Esophagus squamous epithelium (tissue), 5 donors: ENCODE results near the gene YAE1. TPM values are rescaled to one million over a fixed set of nuclear protein-coding genes. Genes with fewer than 3 reads are reported as not detected.
A peak's percentile ranks its signal among the peaks of the same experiment; 100 is the strongest.

Experiments used
- DNase-seq: peaks from one replicate; lab custom pipeline; 2025; lab: John Stamatoyannopoulos, UW
- H3K27ac ChIP-seq, 4 donors: fragments of 200-600 bp; sonication (generic); one replicate each; pipeline ENCODE4 v1.5.1; 2016 to 2019; ENCODE audit warnings: mild to moderate bottlenecking in 1 of 4
- H3K27me3 ChIP-seq, 4 donors: fragments of 200-600 bp; sonication (generic); 1 replicate in 3 of 4; 2 replicates in 1 of 4; pipeline versions ENCODE4 v1.5.1 to v1.6.0; 2017 to 2021; ENCODE audit warnings: antibody characterized with exemption in 1 of 4
- H3K36me3 ChIP-seq, 3 donors: fragments of 200-600 bp; sonication (generic); one replicate each; pipeline ENCODE4 v1.5.1; 2016 to 2019
- H3K4me1 ChIP-seq, 3 donors: fragments of 200-600 bp; sonication (generic); one replicate each; pipeline ENCODE4 v1.5.1; 2017 to 2019
- H3K4me3 ChIP-seq, 4 donors: fragments of 200-600 bp; sonication (generic); 1 replicate in 3 of 4; 2 replicates in 1 of 4; pipeline ENCODE4 v1.5.1; 2016 to 2019; ENCODE audit warnings: mild to moderate bottlenecking in 2 of 4, moderate library complexity in 1 of 4
- H3K9me3 ChIP-seq, 3 donors: fragments of 200-600 bp; sonication (generic); one replicate each; pipeline ENCODE4 v1.5.1; 2016 to 2019
- POLR2A ChIP-seq, 4 donors: fragments of 450-650 bp; IDR thresholded peaks; one replicate each; pipeline ENCODE4 v1.6.1; 2017; ENCODE audit warnings: antibody characterized with exemption in 4 of 4, mild to moderate bottlenecking in 4 of 4, moderate library complexity in 3 of 4
- WGBS, 2 donors: methylation state at CpG; one replicate each; pipeline ENCODE4 v1.1.5; 2018; 5-methylcytosine and 5-hydroxymethylcytosine counted together
- intact Hi-C: fragments of 100-400 bp; cut with DNase I; formaldehyde crosslinking; loops from one replicate; pipeline ENCODE4 v1.15.0; 2022
- total RNA-seq, 4 donors: library from RNA; depleted of rRNA; stranded (reverse); fragments of >200 nt; gene quantifications; one replicate each; pipeline ENCODE4 v1.1.0, GENCODE V29; 2016
- TF ChIP-seq, protein P1 (sequence below), 6 experiments: fragments of 450-650 bp in 4 of 6; fragments of 200-600 bp in 2 of 6; sonication (generic) in 2 of 6; IDR thresholded peaks; one replicate each; pipeline ENCODE4 v1.5.1; 2016 to 2019; ENCODE audit warnings: antibody characterized with exemption in 6 of 6, mild to moderate bottlenecking in 4 of 6, moderate library complexity in 4 of 6
- donor health status: DM: yes; HTN: yes; CAD: no.

YAE1 gene
- total RNA-seq, 4 donors from 2014 or later, result 3.6 to 23.1 (median 14.6) TPM

DNA sequence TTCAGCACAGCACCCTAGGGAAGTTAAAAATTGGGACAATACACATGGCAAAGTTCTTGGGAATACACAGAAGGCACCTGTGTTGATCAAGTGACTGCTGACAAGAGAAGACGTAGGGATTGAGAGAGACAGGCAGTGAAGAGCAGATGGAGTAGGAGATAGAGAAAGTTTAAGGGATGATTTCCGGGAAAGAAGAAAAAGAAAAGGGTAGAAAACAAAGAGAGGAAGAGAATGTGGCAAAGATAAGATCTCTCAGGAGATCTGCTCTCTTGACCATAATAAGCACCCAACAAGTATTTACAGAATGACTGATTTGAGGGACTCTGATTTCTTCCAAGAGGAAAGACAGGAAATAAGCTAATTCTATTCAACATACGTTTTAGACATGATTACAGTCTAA, 42.1 kb downstream of the YAE1 start:
- Histone ChIP-seq H3K4me3 (no peak overlapping the region), H3K36me3 (no peaks in the 10 kb centered on the region), H3K4me1 (peaks cover 10 to 46% (median 13%) of the 10 kb centered on the region in 3 donors), H3K27me3 (peaks cover 0 to 20% (median 0%) of the 10 kb centered on the region in 4 donors), H3K27ac (peak overlapping the region in 2 of 4 donors; percentile 71 to 76), H3K9me3 (no peaks in the 10 kb centered on the region)
- TF ChIP-seq, protein P1, sequence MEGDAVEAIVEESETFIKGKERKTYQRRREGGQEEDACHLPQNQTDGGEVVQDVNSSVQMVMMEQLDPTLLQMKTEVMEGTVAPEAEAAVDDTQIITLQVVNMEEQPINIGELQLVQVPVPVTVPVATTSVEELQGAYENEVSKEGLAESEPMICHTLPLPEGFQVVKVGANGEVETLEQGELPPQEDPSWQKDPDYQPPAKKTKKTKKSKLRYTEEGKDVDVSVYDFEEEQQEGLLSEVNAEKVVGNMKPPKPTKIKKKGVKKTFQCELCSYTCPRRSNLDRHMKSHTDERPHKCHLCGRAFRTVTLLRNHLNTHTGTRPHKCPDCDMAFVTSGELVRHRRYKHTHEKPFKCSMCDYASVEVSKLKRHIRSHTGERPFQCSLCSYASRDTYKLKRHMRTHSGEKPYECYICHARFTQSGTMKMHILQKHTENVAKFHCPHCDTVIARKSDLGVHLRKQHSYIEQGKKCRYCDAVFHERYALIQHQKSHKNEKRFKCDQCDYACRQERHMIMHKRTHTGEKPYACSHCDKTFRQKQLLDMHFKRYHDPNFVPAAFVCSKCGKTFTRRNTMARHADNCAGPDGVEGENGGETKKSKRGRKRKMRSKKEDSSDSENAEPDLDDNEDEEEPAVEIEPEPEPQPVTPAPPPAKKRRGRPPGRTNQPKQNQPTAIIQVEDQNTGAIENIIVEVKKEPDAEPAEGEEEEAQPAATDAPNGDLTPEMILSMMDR (IDR thresholded peaks at IDR 0.05), result no peak
- no peak for DNase-seq
- intact Hi-C loops, result no loop called here
- WGBS, 2 donors, result 60 to 66% methylated on average over 3 of the region's 3 CpGs

DNA sequence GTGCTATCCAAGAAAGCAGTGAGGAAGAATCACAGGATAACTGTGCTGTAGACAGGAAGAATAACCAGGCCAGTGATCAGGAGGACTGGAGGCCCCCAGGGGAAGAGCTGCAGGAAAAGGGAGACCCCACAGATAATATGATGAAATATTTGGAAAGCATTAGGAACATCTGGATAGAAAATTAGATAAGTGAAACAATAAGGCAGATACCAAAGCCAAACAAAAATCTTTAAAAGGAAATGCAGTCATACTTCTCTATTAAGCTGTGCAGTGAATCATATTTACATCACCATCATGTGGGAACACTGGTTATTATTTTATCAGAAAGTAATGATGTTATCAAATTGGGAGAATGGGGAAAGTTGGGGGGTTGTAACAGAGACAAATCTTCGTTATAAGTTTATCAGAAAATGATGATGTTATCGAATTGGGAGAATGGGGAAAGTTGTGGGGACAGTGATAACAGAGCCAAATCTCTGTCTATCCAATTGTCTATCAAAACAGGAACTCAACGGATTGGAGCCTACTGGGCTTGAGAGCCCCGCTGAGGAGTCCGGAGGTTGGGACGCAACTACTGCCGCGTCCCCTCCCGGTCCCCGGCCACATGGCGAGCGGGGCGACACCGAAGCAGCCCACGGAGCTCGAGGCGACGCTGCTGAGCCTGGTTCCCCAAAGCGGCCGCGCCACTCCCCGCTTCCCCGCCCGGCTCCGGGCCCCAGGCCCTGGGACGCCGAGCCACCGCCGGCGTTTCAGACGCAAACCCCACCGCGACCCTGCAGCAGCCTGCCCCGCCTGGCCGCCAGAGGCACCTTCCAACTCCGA, 43.1 kb downstream of the YAE1 start:
- Histone ChIP-seq H3K36me3 (no peaks in the 10 kb centered on the region), H3K27ac (peak overlapping the region; percentile 52 to 76 (median 69)), H3K4me1 (peaks cover 10 to 46% (median 13%) of the 10 kb centered on the region in 3 donors), H3K9me3 (no peaks in the 10 kb centered on the region), H3K4me3 (peak overlapping the region; percentile 33 to 59 (median 42)), H3K27me3 (peaks cover 0 to 22% (median 0%) of the 10 kb centered on the region in 4 donors)
- intact Hi-C loops, result no loop called here
- WGBS, 2 donors, result 6 to 14% methylated on average over 13 to 23 of the region's 36 CpGs
- DNase-seq, result no peak
- no peak for TF ChIP-seq POLR2A (IDR thresholded peaks at IDR 0.05)
- TF ChIP-seq, protein P1 (IDR thresholded peaks at IDR 0.05), result no peak

DNA sequence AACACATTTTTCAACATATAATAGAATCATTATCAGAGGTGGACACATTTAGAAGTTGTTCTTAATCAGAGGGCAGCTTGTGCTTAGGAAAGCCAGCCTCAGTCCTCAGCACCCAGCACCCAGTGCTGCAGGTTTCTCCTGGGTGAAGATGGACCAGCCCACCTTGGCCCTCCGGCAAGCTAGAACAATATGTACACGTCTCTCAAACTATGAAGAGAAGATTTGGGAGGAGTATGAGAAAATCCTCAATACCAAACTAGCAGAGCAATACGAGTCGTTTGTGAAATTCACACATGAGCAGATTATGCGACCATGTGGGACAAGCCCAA, 43.7 kb downstream of the YAE1 start:
- no peaks in the 10 kb centered on the region for H3K36me3 ChIP-seq
- intact Hi-C loops, result loop anchor here (10.0 kb wide), 1 partner anchor 135 kb away; no protein-coding TSS in a partner anchor
- 54 to 76% methylated on average over 4 of the region's 5 CpGs for WGBS, 2 donors

DNA sequence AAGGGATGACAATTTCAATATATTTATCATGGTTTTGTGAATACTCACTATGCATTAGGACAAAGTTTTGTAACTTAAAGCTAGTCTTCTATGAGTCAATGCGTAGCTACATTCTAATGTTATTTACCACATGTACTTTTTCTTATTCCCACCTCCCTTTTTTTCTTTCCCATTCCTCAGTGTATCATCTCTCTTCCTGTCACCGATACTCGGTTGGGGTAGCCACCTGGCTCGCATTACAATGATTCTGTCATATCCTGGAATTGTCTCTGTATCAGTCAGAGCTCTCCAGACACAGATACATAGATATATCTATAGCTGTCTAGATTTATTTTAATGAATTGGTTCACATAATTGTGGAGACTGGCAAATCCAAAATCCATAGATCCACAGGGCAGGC, 47.4 kb downstream of the YAE1 start:
- DNase-seq, result no peak
- Histone ChIP-seq H3K4me1 (peaks cover 10 to 23% (median 13%) of the 10 kb centered on the region in 3 donors), H3K27ac (no peak overlapping the region), H3K27me3 (peaks cover 0 to 30% (median 0%) of the 10 kb centered on the region in 4 donors), H3K36me3 (no peaks in the 10 kb centered on the region), H3K4me3 (no peak overlapping the region), H3K9me3 (no peaks in the 10 kb centered on the region)
- intact Hi-C loops, result loop anchor here (10.0 kb wide), 1 partner anchor 131 kb away; no protein-coding TSS in a partner anchor
- WGBS, 2 donors, result 76 to 81% methylated on average over 4 of the region's 4 CpGs
- TF ChIP-seq POLR2A (IDR thresholded peaks at IDR 0.05), result no peak
- TF ChIP-seq, protein P1 (IDR thresholded peaks at IDR 0.05), result no peak

More for the DNA sequence above, 43.7 kb downstream of the YAE1 start:
- Histone ChIP-seq H3K4me3 (peak overlapping the region; percentile 33 to 59 (median 42)), H3K9me3 (no peaks in the 10 kb centered on the region), H3K27me3 (peaks cover 0 to 28% (median 0%) of the 10 kb centered on the region in 4 donors), H3K4me1 (peaks cover 10 to 46% (median 13%) of the 10 kb centered on the region in 3 donors), H3K27ac (peak overlapping the region; percentile 52 to 76 (median 69))
- TF ChIP-seq, protein P1 (IDR thresholded peaks at IDR 0.05), result no peak
- TF ChIP-seq POLR2A (IDR thresholded peaks at IDR 0.05), result no peak
- no peak for DNase-seq

DNA sequence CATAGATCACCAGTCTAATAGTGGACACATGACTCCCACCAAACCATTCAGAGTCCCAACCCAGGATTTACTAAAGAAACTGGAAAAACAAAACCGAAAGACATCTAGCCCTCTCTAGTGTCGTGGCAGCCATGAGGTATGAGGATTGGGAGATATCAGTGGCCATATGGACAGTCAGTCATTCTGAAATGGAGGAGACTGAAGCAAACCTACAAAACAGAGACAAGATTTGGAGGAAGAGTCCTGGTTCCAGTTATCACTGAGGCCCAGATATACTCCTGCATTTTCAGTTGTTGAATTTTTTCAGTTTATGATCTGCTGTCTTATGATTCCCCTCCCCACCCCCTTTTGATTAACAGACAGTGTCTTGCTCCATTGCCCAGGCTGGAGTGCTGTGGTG, 48.1 kb downstream of the YAE1 start:
- 81 to 93% methylated on average over 2 of the region's 2 CpGs for WGBS, 2 donors
- Histone ChIP-seq H3K27me3 (peaks cover 0 to 30% (median 0%) of the 10 kb centered on the region in 4 donors), H3K9me3 (no peaks in the 10 kb centered on the region), H3K27ac (no peak overlapping the region), H3K4me1 (peaks cover 7 to 15% (median 7%) of the 10 kb centered on the region in 3 donors), H3K4me3 (no peak overlapping the region), H3K36me3 (no peaks in the 10 kb centered on the region)
- DNase-seq, result no peak
- intact Hi-C loops, result loop anchor here (10.0 kb wide), 1 partner anchor 131 kb away; no protein-coding TSS in a partner anchor
- TF ChIP-seq, protein P1 (IDR thresholded peaks at IDR 0.05), result no peak
- no peak for TF ChIP-seq POLR2A (IDR thresholded peaks at IDR 0.05)
